Dedifferentiated amniotic fluid mesenchymal stem cell (primary cell): ENCODE data around the gene HAUS1.

Experiments used
- DNase-seq: peaks from one replicate; pipeline ENCODE4 v3.0.0-alpha.2; 2016; ENCODE audit errors: extremely low spot score

The HAUS1 gene

GRCh38 chr18:46104128-46104911 is at the start of gene HAUS1:
Gene HAUS1, plus strand, starts transcription at chr18:46104385. Its CDS starts 27 bp downstream, at chr18:46104412.
- peak; percentile 56 for DNase-seq

- no peak for DNase-seq
Measured at GRCh38 chr18:46054956-46055837, 49.0 kb upstream of the HAUS1 start.

GRCh38 chr18:46055838-46056230 is 48.4 kb upstream of the HAUS1 start:
- no peak for DNase-seq

GRCh38 chr18:46060359-46060841 is 43.8 kb upstream of the HAUS1 start:
- DNase-seq = no peak

GRCh38 chr18:46061387-46061786 is 42.8 kb upstream of the HAUS1 start:
- no peak for DNase-seq

GRCh38 chr18:46061796-46062195 is 42.4 kb upstream of the HAUS1 start:
- DNase-seq = no peak

- no peak for DNase-seq
Measured at GRCh38 chr18:46062781-46063180, 41.4 kb upstream of the HAUS1 start.

- no peak for DNase-seq
Measured at GRCh38 chr18:46067438-46068007, 36.7 kb upstream of the HAUS1 start.

- no peak for DNase-seq
Measured at GRCh38 chr18:46068763-46069162, 35.4 kb upstream of the HAUS1 start.

- DNase-seq = no peak
Measured at GRCh38 chr18:46069524-46069923, 34.7 kb upstream of the HAUS1 start.

GRCh38 chr18:46070232-46070631 is 34.0 kb upstream of the HAUS1 start:
- DNase-seq = no peak

GRCh38 chr18:46070815-46071652 is 33.2 kb upstream of the HAUS1 start:
- no peak for DNase-seq

GRCh38 chr18:46071653-46072375 is 32.4 kb upstream of the HAUS1 start, which contains the start of gene PSTPIP2:
Gene PSTPIP2, minus strand, starts transcription at chr18:46072260. Its CDS starts 72 bp downstream, at chr18:46072188.
- DNase-seq = peak; percentile 39

GRCh38 chr18:46072376-46072867 is 31.8 kb upstream of the HAUS1 start:
- no peak for DNase-seq

GRCh38 chr18:46072959-46073358 is 31.2 kb upstream of the HAUS1 start:
- no peak for DNase-seq

GRCh38 chr18:46073474-46074331 is 30.5 kb upstream of the HAUS1 start:
- peak; percentile 69 for DNase-seq

GRCh38 chr18:46079336-46079735 is 24.8 kb upstream of the HAUS1 start:
- no peak for DNase-seq

GRCh38 chr18:46080156-46080555 is 24.0 kb upstream of the HAUS1 start:
- no peak for DNase-seq

GRCh38 chr18:46084431-46084830 is 19.8 kb upstream of the HAUS1 start:
- no peak for DNase-seq
